OCI-LY1 (cell line): Measurements from ENCODE around the gene TMEM37.

Experiments
- H2AFZ ChIP-seq: fragments of 200-600 bp; sonication (generic), shearing (Covaris generic); 2 replicates; pipeline ENCODE4 v1.6.0; 2014; ENCODE audit warnings: antibody characterized with exemption, mild to moderate bottlenecking, low read length
- H3F3A ChIP-seq: fragments of 200-600 bp; sonication (generic), shearing (Covaris generic); 2 replicates; pipeline ENCODE4 v1.6.0; 2014; ENCODE audit warnings: mild to moderate bottlenecking, antibody characterized with exemption, low read length, moderate library complexity; ENCODE audit not compliant: insufficient read depth
- H3K27ac ChIP-seq: fragments of 200-600 bp; sonication (generic); 2 replicates; pipeline ENCODE4 v1.5.1; 2014; ENCODE audit warnings: low read length, mixed run types, mild to moderate bottlenecking, low read depth; ENCODE audit not compliant: poor library complexity, severe bottlenecking
- H3K27me3 ChIP-seq: fragments of 200-600 bp; sonication (generic); 2 replicates; pipeline ENCODE4 v1.6.0; 2014; ENCODE audit warnings: antibody characterized with exemption, mild to moderate bottlenecking, low read length, moderate library complexity; ENCODE audit not compliant: insufficient read depth
- H3K36me3 ChIP-seq: fragments of 200-600 bp; sonication (generic); 2 replicates; pipeline ENCODE4 v1.6.1; 2014; ENCODE audit warnings: mild to moderate bottlenecking, antibody characterized with exemption, low read length, moderate library complexity, mixed read lengths; ENCODE audit not compliant: insufficient read depth
- H3K4me1 ChIP-seq: fragments of 200-600 bp; sonication (generic); 2 replicates; pipeline ENCODE4 v1.5.1; 2014; ENCODE audit warnings: mild to moderate bottlenecking, low read length, moderate library complexity; ENCODE audit not compliant: insufficient read depth, severe bottlenecking
- H3K4me2 ChIP-seq: fragments of 200-600 bp; sonication (generic), shearing (Covaris generic); 2 replicates; pipeline ENCODE4 v1.6.1; 2014; ENCODE audit warnings: low read length
- H3K4me3 ChIP-seq: fragments of 200-600 bp; sonication (generic); 2 replicates; pipeline ENCODE4 v1.5.1; 2014; ENCODE audit warnings: low read length, low read depth, mild to moderate bottlenecking, mixed read lengths; ENCODE audit not compliant: poor library complexity, severe bottlenecking
- H3K79me2 ChIP-seq: fragments of 200-600 bp; shearing (Covaris generic); 2 replicates; pipeline ENCODE4 v1.6.1; 2016; ENCODE audit warnings: mixed run types, low read length, mixed read lengths; ENCODE audit not compliant: insufficient read depth
- H3K9ac ChIP-seq: fragments of 200-600 bp; sonication (generic), shearing (Covaris generic); 2 replicates; pipeline ENCODE4 v1.6.1; 2014; ENCODE audit warnings: mild to moderate bottlenecking, low read length, mixed read lengths
- H3K9me2 ChIP-seq: fragments of 200-600 bp; sonication (generic), shearing (Covaris generic); 2 replicates; pipeline ENCODE4 v1.6.1; 2014; ENCODE audit warnings: low read depth, mild to moderate bottlenecking, low read length, mixed read lengths
- H3K9me3 ChIP-seq: fragments of 200-600 bp; shearing (Covaris generic); 2 replicates; pipeline ENCODE4 v1.6.1; 2014; ENCODE audit warnings: low read length, mixed read lengths
- H4K20me1 ChIP-seq: fragments of 200-600 bp; sonication (generic), shearing (Covaris generic); 2 replicates; pipeline ENCODE4 v1.6.0; 2016; ENCODE audit warnings: mild to moderate bottlenecking, low read length; ENCODE audit not compliant: insufficient read depth
- CTCF ChIP-seq: fragments of 200-600 bp; sonication (generic), shearing (Covaris generic); IDR thresholded peaks from 2 replicates; pipeline ENCODE4 v1.5.1; 2017; ENCODE audit warnings: mild to moderate bottlenecking, antibody characterized with exemption, low read length, moderate library complexity, mixed read lengths
- EZH2 ChIP-seq: fragments of 200-600 bp; sonication (generic), shearing (Covaris generic); IDR thresholded peaks from 2 replicates; pipeline ENCODE4 v1.8.0; 2017; ENCODE audit warnings: borderline replicate concordance, mixed run types, mild to moderate bottlenecking, antibody characterized with exemption, low read length, moderate library complexity, mixed read lengths

Gene TMEM37

GRCh38 chr2:119414894-119415293 is 16.8 kb upstream of the TMEM37 start:
- Histone ChIP-seq H3K4me2 (no peak overlapping the region), H3K27me3 (no peaks in the 10 kb centered on the region), H3K9me2 (no peaks in the 10 kb centered on the region), H3K27ac (no peak overlapping the region), H3K9ac (no peak overlapping the region), H3K4me1 (no peaks in the 10 kb centered on the region), H3K36me3 (no peaks in the 10 kb centered on the region), H3K9me3 (no peaks in the 10 kb centered on the region), H3K4me3 (no peak overlapping the region), H4K20me1 (no peaks in the 10 kb centered on the region), H3K79me2 (no peaks in the 10 kb centered on the region), H2AFZ (no peak overlapping the region), H3F3A (no peaks in the 10 kb centered on the region)
- TF ChIP-seq EZH2 (no peak), CTCF (no peak)

GRCh38 chr2:119415630-119416029 is 16.0 kb upstream of the TMEM37 start:
- H3K27me3 ChIP-seq: no peaks in the 10 kb centered on the region
- no peak overlapping the region for H2AFZ ChIP-seq
- H3K9ac ChIP-seq: no peak overlapping the region
- no peaks in the 10 kb centered on the region for H3K4me1 ChIP-seq
- H3K9me3 ChIP-seq: no peaks in the 10 kb centered on the region
- TF ChIP-seq EZH2 (no peak), CTCF (no peak)
- no peak overlapping the region for H3K4me3 ChIP-seq
- no peaks in the 10 kb centered on the region for H3K36me3 ChIP-seq
- no peaks in the 10 kb centered on the region for H3K79me2 ChIP-seq
- no peak overlapping the region for H3K27ac ChIP-seq
- no peak overlapping the region for H3K4me2 ChIP-seq
- H3K9me2 ChIP-seq: no peaks in the 10 kb centered on the region
- no peaks in the 10 kb centered on the region for H3F3A ChIP-seq
- H4K20me1 ChIP-seq: no peaks in the 10 kb centered on the region

GRCh38 chr2:119416299-119416923 is 15.2 kb upstream of the TMEM37 start:
- H3K9me3 ChIP-seq: no peaks in the 10 kb centered on the region
- no peak for TF ChIP-seq EZH2
- TF ChIP-seq CTCF: no peak
- H3K27ac ChIP-seq: no peak overlapping the region
- no peak overlapping the region for H3K4me3 ChIP-seq
- no peaks in the 10 kb centered on the region for H4K20me1 ChIP-seq
- H3K36me3 ChIP-seq: no peaks in the 10 kb centered on the region
- H3F3A ChIP-seq: no peaks in the 10 kb centered on the region
- H3K9ac ChIP-seq: no peak overlapping the region
- H3K4me1 ChIP-seq: no peaks in the 10 kb centered on the region
- H3K4me2 ChIP-seq: no peak overlapping the region
- H3K9me2 ChIP-seq: no peaks in the 10 kb centered on the region
- H2AFZ ChIP-seq: no peak overlapping the region
- H3K79me2 ChIP-seq: no peaks in the 10 kb centered on the region
- H3K27me3 ChIP-seq: no peaks in the 10 kb centered on the region
